IMR-90 (cell line): Measurements from ENCODE around the gene ANKRD18B. TPM values are rescaled to one million over a fixed set of nuclear protein-coding genes. Genes with fewer than 3 reads are reported as not detected.
A peak's percentile ranks its signal among the peaks of the same experiment; 100 is the strongest.

Experiments
- ATAC-seq: fragments of 200-7000 bp; cut with Tn5 transposase; 2 replicates; pipeline ENCODE4 v1.9.1; 2020; ENCODE audit warnings: low read depth, mild to moderate bottlenecking, moderate library complexity
- BruUV-seq: library from RNA; stranded (reverse); fragments of 400-500 nt; replicated peaks from 2 replicates; lab custom pipeline; 2021; lab: Mats Ljungman, UMichigan
- CTCF ChIA-PET: fragments of 300-600 bp; formaldehyde crosslinking; extraction: SDS; loops from one replicate; lab custom pipeline; 2021; ENCODE audit warnings: antibody characterized with exemption; lab: Yijun Ruan, JAX
- POLR2A ChIA-PET: fragments of 300-600 bp; sonication (Branson Sonifier 250); formaldehyde crosslinking; loops from one replicate; lab custom pipeline; 2022; ENCODE audit warnings: antibody characterized with exemption; ENCODE audit not compliant: unreplicated experiment; lab: Charles Lee
- DNase-seq: peaks from one replicate; pipeline ENCODE4 v3.0.0; 2013
- H2AFZ ChIP-seq: replicated peaks from 2 replicates; pipeline ENCODE3; 2013; ENCODE audit warnings: low read length, mild to moderate bottlenecking; ENCODE audit not compliant: poor library complexity
- H2AK5ac ChIP-seq: 2 replicates; pipeline ENCODE4 v1.6.1; 2013; ENCODE audit warnings: low read depth, low read length, inconsistent platforms
- H2AK9ac ChIP-seq: replicated peaks from 2 replicates; pipeline ENCODE3; 2013; ENCODE audit warnings: mild to moderate bottlenecking, low read depth, low read length, moderate library complexity; ENCODE audit not compliant: poor library complexity
- H2BK120ac ChIP-seq: 2 replicates; pipeline ENCODE4 v1.6.1; 2013; ENCODE audit warnings: low read depth, low read length, inconsistent platforms
- H2BK15ac ChIP-seq: 3 replicates; pipeline ENCODE4 v1.6.1; 2013; ENCODE audit warnings: low read depth, low read length, inconsistent platforms
- H2BK20ac ChIP-seq: 2 replicates; pipeline ENCODE4 v1.6.1; 2013; ENCODE audit warnings: low read depth, mild to moderate bottlenecking, inconsistent platforms, low read length, moderate library complexity
- H2BK5ac ChIP-seq: 2 replicates; pipeline ENCODE4 v1.6.1; 2013; ENCODE audit warnings: mild to moderate bottlenecking, low read depth, low read length, inconsistent platforms; ENCODE audit not compliant: poor library complexity, severe bottlenecking
- H3K14ac ChIP-seq: replicated peaks from 2 replicates; pipeline ENCODE4 v1.6.1; 2013; ENCODE audit warnings: low read depth, low read length, inconsistent platforms
- H3K18ac ChIP-seq: 2 replicates; pipeline ENCODE4 v1.6.1; 2013; ENCODE audit warnings: low read depth, low read length, control low read depth
- H3K23ac ChIP-seq: 2 replicates; pipeline ENCODE4 v1.6.1; 2013; ENCODE audit warnings: low read depth, low read length, inconsistent platforms
- H3K27ac ChIP-seq: 2 replicates; pipeline ENCODE4 v1.5.1; 2013; ENCODE audit warnings: mild to moderate bottlenecking, control low read depth, low read length; ENCODE audit not compliant: insufficient read depth
- H3K27me3 ChIP-seq: 2 replicates; pipeline ENCODE4 v1.6.1; 2013; ENCODE audit warnings: low read length; ENCODE audit not compliant: control insufficient read depth, insufficient read depth
- H3K36me3 ChIP-seq: 2 replicates; pipeline ENCODE4 v1.6.1; 2013; ENCODE audit warnings: low read length, mixed read lengths; ENCODE audit not compliant: control insufficient read depth, insufficient read depth
- H3K4ac ChIP-seq: 2 replicates; pipeline ENCODE4 v1.6.1; 2013; ENCODE audit warnings: low read depth, low read length, inconsistent platforms
- H3K4me1 ChIP-seq: 2 replicates; pipeline ENCODE4 v1.6.1; 2013; ENCODE audit warnings: low read length, mixed read lengths; ENCODE audit not compliant: control insufficient read depth, insufficient read depth
- H3K4me2 ChIP-seq: 2 replicates; pipeline ENCODE4 v1.6.1; 2013; ENCODE audit warnings: low read depth, mild to moderate bottlenecking, control low read depth, low read length, moderate library complexity
- H3K4me3 ChIP-seq: 2 replicates; pipeline ENCODE4 v1.5.1; 2013; ENCODE audit warnings: low read depth, mild to moderate bottlenecking, control low read depth, low read length, moderate library complexity; ENCODE audit not compliant: insufficient read depth
- H3K56ac ChIP-seq: 2 replicates; pipeline ENCODE4 v1.6.1; 2013; ENCODE audit warnings: low read length, inconsistent platforms; ENCODE audit not compliant: insufficient read depth; ENCODE audit errors: extremely low read depth
- H3K79me1 ChIP-seq, 2 experiments: 2 replicates each; pipeline ENCODE4 v1.6.1; 2013; ENCODE audit warnings: low read length in 2 of 2, inconsistent platforms in 1 of 2, low read depth in 1 of 2
- H3K9ac ChIP-seq: 2 replicates; pipeline ENCODE4 v1.6.1; 2013; ENCODE audit warnings: low read depth, low read length, control low read depth
- H3K9me1 ChIP-seq: 2 replicates; pipeline ENCODE4 v1.6.1; 2013; ENCODE audit warnings: low read length, inconsistent platforms; ENCODE audit not compliant: insufficient read depth
- H3K9me3 ChIP-seq: 2 replicates; pipeline ENCODE4 v1.6.1; 2013; ENCODE audit warnings: low read length; ENCODE audit not compliant: control insufficient read depth, insufficient read depth
- H4K20me1 ChIP-seq: 2 replicates; pipeline ENCODE4 v1.6.1; 2013; ENCODE audit warnings: low read length, inconsistent platforms; ENCODE audit not compliant: insufficient read depth
- H4K5ac ChIP-seq: 2 replicates; pipeline ENCODE4 v1.6.1; 2013; ENCODE audit warnings: mild to moderate bottlenecking, low read depth, low read length, control low read depth
- H4K8ac ChIP-seq, 2 experiments: 2 replicates each; pipeline ENCODE4 v1.6.1; 2013; ENCODE audit warnings: low read depth in 2 of 2, low read length in 2 of 2, control low read depth in 1 of 2, inconsistent platforms in 1 of 2
- H4K91ac ChIP-seq: 2 replicates; pipeline ENCODE4 v1.6.1; 2013; ENCODE audit warnings: low read depth, low read length, inconsistent platforms; ENCODE audit not compliant: insufficient read depth
- BHLHE40 ChIP-seq: fragments of 150-350 bp; IDR thresholded peaks from 2 replicates; pipeline ENCODE4 v1.6.1; 2016; ENCODE audit warnings: mild to moderate bottlenecking, low read depth, low read length
- CEBPB ChIP-seq: IDR thresholded peaks from 2 replicates; pipeline ENCODE4 v1.6.1; 2012; ENCODE audit warnings: low read depth, low read length, improper control_type of control experiment
- CHD1 ChIP-seq: IDR thresholded peaks from 2 replicates; pipeline ENCODE4 v1.6.1; 2012; ENCODE audit warnings: low read depth, low read length, improper control_type of control experiment
- CTCF ChIP-seq: conservative IDR thresholded peaks from 2 replicates; pipeline ENCODE4 v1.5.1; 2012; ENCODE audit warnings: mild to moderate bottlenecking, low read depth, low read length, improper control_type of control experiment
- ELK1 ChIP-seq: fragments of 150-350 bp; IDR thresholded peaks from 2 replicates; pipeline ENCODE4 v1.6.1; 2016; ENCODE audit warnings: low read depth, mild to moderate bottlenecking, low read length, moderate library complexity, borderline replicate concordance
- FOS ChIP-seq: fragments of 150-350 bp; IDR thresholded peaks from 2 replicates; pipeline ENCODE4 v1.6.1; 2016; ENCODE audit warnings: low read depth, low read length
- MAZ ChIP-seq: IDR thresholded peaks from 2 replicates; pipeline ENCODE4 v1.6.1; 2012; ENCODE audit warnings: low read depth, mild to moderate bottlenecking, low read length, improper control_type of control experiment, moderate library complexity, borderline replicate concordance
- MXI1 ChIP-seq: IDR thresholded peaks from 2 replicates; pipeline ENCODE4 v1.6.1; 2012; ENCODE audit warnings: low read depth, mild to moderate bottlenecking, low read length, moderate library complexity, borderline replicate concordance
- NFE2L2 ChIP-seq: fragments of 150-350 bp; IDR thresholded peaks from 2 replicates; pipeline ENCODE4 v1.6.1; 2016; ENCODE audit warnings: low read depth, mild to moderate bottlenecking, low read length
- POLR2A ChIP-seq: IDR thresholded peaks from 2 replicates; pipeline ENCODE4 v1.6.1; 2012; ENCODE audit warnings: mild to moderate bottlenecking, low read depth, low read length
- RAD21 ChIP-seq: IDR thresholded peaks from 2 replicates; pipeline ENCODE4 v1.6.1; 2012; ENCODE audit warnings: low read length, improper control_type of control experiment
- RCOR1 ChIP-seq: IDR thresholded peaks from 2 replicates; pipeline ENCODE4 v1.6.1; 2012; ENCODE audit warnings: mild to moderate bottlenecking, low read length, improper control_type of control experiment; ENCODE audit not compliant: insufficient replicate concordance
- RFX5 ChIP-seq: IDR thresholded peaks from 2 replicates; pipeline ENCODE4 v1.8.0; 2012; ENCODE audit warnings: low read depth, mild to moderate bottlenecking, low read length, moderate library complexity
- SMC3 ChIP-seq: fragments of 150-350 bp; IDR thresholded peaks from 2 replicates; pipeline ENCODE4 v1.6.1; 2016; ENCODE audit warnings: low read depth, mild to moderate bottlenecking, antibody characterized with exemption, low read length, moderate library complexity
- USF2 ChIP-seq: fragments of 150-350 bp; IDR thresholded peaks from 2 replicates; pipeline ENCODE4 v1.6.1; 2017; ENCODE audit warnings: mild to moderate bottlenecking, antibody characterized with exemption, low read length, low read depth
- WGBS, 2 experiments: methylation state at CpG; one replicate each; pipeline versions ENCODE4 v1.1.5 to v1.1.7; 2013; ENCODE audit warnings: missing lambda C conversion rate in 2 of 2; ENCODE audit not compliant: insufficient read length in 1 of 2; ENCODE audit errors: extremely low coverage in 2 of 2; 5-methylcytosine and 5-hydroxymethylcytosine counted together
- dilution Hi-C: fragments of 300-500 bp; cut with HindIII; formaldehyde crosslinking; loops from one replicate; pipeline ENCODE4 v1.14.3; 2018; ENCODE audit warnings: low sequenced_read_pairs; ENCODE audit not compliant: unreplicated experiment
- in situ Hi-C: fragments of 300-500 bp; cut with MboI; formaldehyde crosslinking; loops from 3 replicates; pipeline ENCODE4 v1.14.3; 2019; ENCODE audit warnings: low sequenced_read_pairs, inconsistent platforms, mixed read lengths
- intact Hi-C: fragments of 100-400 bp; cut with micrococcal nuclease; formaldehyde crosslinking; loops from 2 replicates; pipeline ENCODE4 v1.10.0; 2022
- polyA plus RNA-seq, 3 experiments: library from polyadenylated mRNA; depleted of rRNA; stranded (reverse); fragments of >200 nt; gene quantifications; 2 replicates each; pipeline ENCODE4 v1.2.3, GENCODE V29; 2012; ENCODE audit warnings: low replicate concordance in 1 of 3
- total RNA-seq: library from RNA; depleted of rRNA; stranded (reverse); fragments of >200 nt; gene quantifications from 2 replicates; pipeline ENCODE4 v1.2.3, GENCODE V29; 2012

Gene ANKRD18B
- total and polyA plus RNA-seq, 2 of the 4 experiments (the other 2 are of a cell fraction) = 7.1 to 13.4 TPM

GRCh38 chr9:33620738-33621439 is 96.8 kb downstream of the ANKRD18B start:
- peak overlapping the region; percentile 89 for H4K91ac ChIP-seq
- peak overlapping the region; percentile 93 for H3K14ac ChIP-seq
- POLR2A ChIA-PET = no interaction called here
- H2BK120ac ChIP-seq = peak overlapping the region; percentile 99
- DNase-seq (peak; percentile 84), ATAC-seq (peak; percentile 87)
- peak overlapping the region; percentile 92 for H2AK9ac ChIP-seq
- in situ Hi-C loops (loop anchor here (5.0 kb wide), 1 partner anchor 101 kb away; no protein-coding TSS in a partner anchor), dilution Hi-C loops (no loop called here), intact Hi-C loops (loop anchor here (5.0 to 10.0 kb wide), 3 partner anchors 99 to 304 kb away; partner anchors contain the start of genes ANKRD18B and AQP7)
- H2AK5ac ChIP-seq = peak overlapping the region; percentile 96
- H3K23ac ChIP-seq = peak overlapping the region; percentile 95
- peak overlapping the region; percentile 85 for H2AFZ ChIP-seq
- peak overlapping the region; percentile 99 for H3K18ac ChIP-seq
- no peaks in the 10 kb centered on the region for H3K36me3 ChIP-seq
- H4K5ac ChIP-seq = peak overlapping the region; percentile 93
- no peaks in the 10 kb centered on the region for H4K20me1 ChIP-seq
- H3K4me1 ChIP-seq = peaks cover 10% of the 10 kb centered on the region
- H3K9ac ChIP-seq = peak overlapping the region; percentile 33; the same call in 1 of the 2 replicates
- peak overlapping the region; percentile 90 for H3K56ac ChIP-seq
- peak overlapping the region; percentile 92 for H3K4me2 ChIP-seq
- no peaks in the 10 kb centered on the region for H3K9me3 ChIP-seq
- H2BK15ac ChIP-seq = peak overlapping the region; percentile 94
- H3K4ac ChIP-seq = peak overlapping the region; percentile 96
- peak overlapping the region; percentile 37 to 86 for H4K8ac ChIP-seq
- H3K27me3 ChIP-seq = no peaks in the 10 kb centered on the region; the same call in 1 of the 2 replicates
- H2BK20ac ChIP-seq = peak overlapping the region; percentile 99
- 73% methylated on average over 2 of the region's 10 CpGs; no CpG with 5 or more reads in 1 of the 2 experiments for WGBS, 2 experiments
- H3K79me1 ChIP-seq = no peaks in the 10 kb centered on the region
- BruUV-seq = no TSS peak
- peak overlapping the region; percentile 98 for H3K27ac ChIP-seq
- H3K9me1 ChIP-seq = peaks cover 9% of the 10 kb centered on the region
- CTCF ChIA-PET = no interaction called here
- H3K4me3 ChIP-seq = no peak overlapping the region
- peak overlapping the region; percentile 99 for H2BK5ac ChIP-seq
- TF ChIP-seq USF2 = no peak
- no peak for TF ChIP-seq BHLHE40
- TF ChIP-seq POLR2A = no peak
- TF ChIP-seq ELK1 = no peak
- TF ChIP-seq RAD21 = no peak
- no peak for TF ChIP-seq CHD1
- TF ChIP-seq RCOR1 = no peak
- no peak for TF ChIP-seq MXI1
- TF ChIP-seq RFX5 = no peak
- TF ChIP-seq FOS = no peak
- TF ChIP-seq CTCF = no peak
- no peak for TF ChIP-seq MAZ
- TF ChIP-seq NFE2L2 = no peak
- TF ChIP-seq SMC3 = no peak
- TF ChIP-seq CEBPB = no peak
